Neuronal stem cell (in vitro differentiated cells): ENCODE measurements around the gene LILRB4.
A peak's percentile ranks its signal among the peaks of the same experiment; 100 is the strongest.
"Not testable (repeated sequence)": the region's sequence is repeated elsewhere in the genome, so short reads cannot be mapped to it uniquely, and the experiment has no call there.

Experiments
- DNase-seq: peaks from one replicate; pipeline ENCODE4 v3.0.0-alpha.2; 2013; ENCODE audit warnings: low spot score
- H2AFZ ChIP-seq: one replicate; pipeline ENCODE4 v1.6.1; 2013; ENCODE audit warnings: mild to moderate bottlenecking, low read length, inconsistent platforms
- H2AK5ac ChIP-seq: 2 replicates; pipeline ENCODE4 v1.6.1; 2013; ENCODE audit warnings: low read depth, mild to moderate bottlenecking, inconsistent platforms, low read length, moderate library complexity, mixed read lengths
- H2BK120ac ChIP-seq: 2 replicates; pipeline ENCODE4 v1.6.1; 2013; ENCODE audit warnings: low read depth, mild to moderate bottlenecking, inconsistent platforms, low read length, moderate library complexity, mixed read lengths
- H2BK12ac ChIP-seq: one replicate; pipeline ENCODE4 v1.6.1; 2013; ENCODE audit warnings: low read length, inconsistent platforms
- H2BK15ac ChIP-seq: 2 replicates; pipeline ENCODE4 v1.6.1; 2013; ENCODE audit warnings: mild to moderate bottlenecking, low read length, inconsistent platforms, mixed read lengths
- H2BK5ac ChIP-seq: one replicate; pipeline ENCODE4 v1.6.1; 2013; ENCODE audit warnings: inconsistent platforms, mild to moderate bottlenecking, low read length, moderate library complexity
- H3K14ac ChIP-seq: one replicate; pipeline ENCODE4 v1.6.1; 2013; ENCODE audit warnings: low read length, inconsistent platforms
- H3K18ac ChIP-seq: 2 replicates; pipeline ENCODE4 v1.6.1; 2013; ENCODE audit warnings: low read length, inconsistent platforms
- H3K23ac ChIP-seq: 2 replicates; pipeline ENCODE4 v1.6.1; 2013; ENCODE audit warnings: low read depth, mild to moderate bottlenecking, mixed read lengths, low read length, inconsistent platforms; ENCODE audit not compliant: poor library complexity
- H3K27ac ChIP-seq: replicated peaks from 3 replicates; pipeline ENCODE4 v1.5.1; 2013; ENCODE audit warnings: low read length, inconsistent platforms
- H3K27me3 ChIP-seq, 3 experiments: 2 replicates each; pipeline ENCODE4 v1.6.1; 2013; ENCODE audit warnings: low read length in 3 of 3, mild to moderate bottlenecking in 2 of 3, inconsistent platforms in 1 of 3, low read depth in 1 of 3, mixed read lengths in 1 of 3, moderate library complexity in 1 of 3; ENCODE audit not compliant: control insufficient read depth in 3 of 3, insufficient read depth in 3 of 3
- H3K36me3 ChIP-seq, 2 donors: replicated peaks in 1 of 2; 2 replicates each; pipeline ENCODE4 v1.6.1; 2013; ENCODE audit warnings: low read length in 2 of 2; ENCODE audit not compliant: control insufficient read depth in 2 of 2, insufficient read depth in 2 of 2
- H3K4ac ChIP-seq: 2 replicates; pipeline ENCODE4 v1.6.1; 2013; ENCODE audit warnings: inconsistent platforms, mild to moderate bottlenecking, low read length, moderate library complexity
- H3K4me1 ChIP-seq, 2 donors: 1 replicate in 1 of 2; 2 replicates in 1 of 2; pipeline ENCODE4 v1.6.1; 2013; ENCODE audit warnings: low read length in 2 of 2, low read depth in 1 of 2; ENCODE audit not compliant: control insufficient read depth in 2 of 2, insufficient read depth in 1 of 2
- H3K4me2 ChIP-seq: one replicate; pipeline ENCODE4 v1.6.1; 2013; ENCODE audit warnings: mild to moderate bottlenecking, low read length, inconsistent platforms; ENCODE audit not compliant: insufficient read depth, poor library complexity, severe bottlenecking
- H3K4me3 ChIP-seq, 2 donors: 2 replicates each; pipeline ENCODE4 v1.5.1; 2013; ENCODE audit warnings: low read length in 2 of 2, mild to moderate bottlenecking in 2 of 2, inconsistent platforms in 1 of 2, moderate library complexity in 1 of 2
- H3K79me1 ChIP-seq: one replicate; pipeline ENCODE4 v1.6.1; 2013; ENCODE audit warnings: low read depth, mild to moderate bottlenecking, inconsistent platforms, low read length, moderate library complexity
- H3K9ac ChIP-seq: one replicate; pipeline ENCODE4 v1.6.1; 2013; ENCODE audit warnings: mild to moderate bottlenecking, low read depth, low read length, inconsistent platforms; ENCODE audit not compliant: poor library complexity
- H3K9me3 ChIP-seq, 2 donors: replicated peaks in 1 of 2; 2 replicates each; pipeline versions ENCODE3 to v1.6.1; 2013; ENCODE audit warnings: low read length in 2 of 2, mild to moderate bottlenecking in 2 of 2, inconsistent platforms in 1 of 2, low read depth in 1 of 2, mixed read lengths in 1 of 2, moderate library complexity in 1 of 2; ENCODE audit not compliant: control insufficient read depth in 2 of 2, insufficient read depth in 1 of 2
- H4K8ac ChIP-seq: one replicate; pipeline ENCODE4 v1.6.1; 2013; ENCODE audit warnings: low read depth, mild to moderate bottlenecking, inconsistent platforms, low read length, moderate library complexity
- H4K91ac ChIP-seq: one replicate; pipeline ENCODE4 v1.6.1; 2013; ENCODE audit warnings: low read length, low read depth, mild to moderate bottlenecking, inconsistent platforms; ENCODE audit not compliant: poor library complexity
- WGBS, 2 donors: extraction: QIAGEN DNeasy Blood & Tissue Kit; methylation state at CpG; one replicate each; pipeline ENCODE4 v1.1.7; 2013; ENCODE audit warnings: missing lambda C conversion rate in 2 of 2, mixed read lengths in 1 of 2; ENCODE audit not compliant: insufficient read length in 2 of 2, insufficient replicate concordance in 1 of 2; ENCODE audit errors: extremely low coverage in 2 of 2; 5-methylcytosine and 5-hydroxymethylcytosine counted together

The LILRB4 gene

GRCh38 chr19:54696766-54697165 lies 34.0 kb downstream of the LILRB4 start:
- Histone ChIP-seq H2AK5ac (no peak overlapping the region), H3K23ac (no peak overlapping the region), H2AFZ (no peak overlapping the region), H3K4ac (no peak overlapping the region), H2BK5ac (no peak overlapping the region), H3K27me3 (peaks cover 0 to 4% (median 0%) of the 10 kb centered on the region in 3 experiments), H3K79me1 (peaks cover 1% of the 10 kb centered on the region), H2BK120ac (no peak overlapping the region), H3K27ac (no peak overlapping the region), H4K8ac (no peak overlapping the region), H2BK15ac (no peak overlapping the region), H4K91ac (no peak overlapping the region), H3K14ac (no peak overlapping the region), H2BK12ac (no peak overlapping the region), H3K4me1 (no peaks in the 10 kb centered on the region), H3K36me3 (no peaks in the 10 kb centered on the region), H3K4me2 (no peak overlapping the region), H3K4me3 (no peak overlapping the region), H3K9me3 (peaks cover 0 to 43% of the 10 kb centered on the region in 2 donors), H3K18ac (no peak overlapping the region), H3K9ac (no peak overlapping the region)
- WGBS, 2 donors, result no CpG with 5 or more reads among the region's 2 CpGs
- no peak for DNase-seq

- H3K23ac ChIP-seq, H3K79me1 ChIP-seq, H3K36me3 ChIP-seq, H2BK12ac ChIP-seq, H2BK5ac ChIP-seq, H2BK120ac ChIP-seq, H3K14ac ChIP-seq, H3K9ac ChIP-seq, H3K18ac ChIP-seq, H2BK15ac ChIP-seq, H2AK5ac ChIP-seq, H3K4ac ChIP-seq, H3K4me3 ChIP-seq, H3K27me3 ChIP-seq, H3K4me1 ChIP-seq, H4K91ac ChIP-seq, H4K8ac ChIP-seq, H3K27ac ChIP-seq, DNase-seq, H2AFZ ChIP-seq, H3K4me2 ChIP-seq: not testable (repeated sequence)
- H3K9me3 ChIP-seq, result peaks cover 0 to 41% of the 10 kb centered on the region in 2 donors
- no CpG with 5 or more reads among the region's 13 CpGs for WGBS, 2 donors
Measured at GRCh38 chr19:54697716-54698115, 34.9 kb downstream of the LILRB4 start.

GRCh38 chr19:54704928-54705327 lies 42.1 kb downstream of the LILRB4 start:
- H3K14ac ChIP-seq, result no peak overlapping the region
- no peak overlapping the region for H2BK15ac ChIP-seq
- no peak overlapping the region for H3K18ac ChIP-seq
- no peak overlapping the region for H3K4me3 ChIP-seq
- no peak overlapping the region for H2BK120ac ChIP-seq
- no peak overlapping the region for H2BK5ac ChIP-seq
- H3K9me3 ChIP-seq, result peaks cover 0 to 58% of the 10 kb centered on the region in 2 donors
- no peak overlapping the region for H3K4me2 ChIP-seq
- no peak overlapping the region for H3K9ac ChIP-seq
- H3K79me1 ChIP-seq, result no peaks in the 10 kb centered on the region
- H3K4ac ChIP-seq, result no peak overlapping the region
- no peak overlapping the region for H4K91ac ChIP-seq
- DNase-seq, result no peak
- H3K36me3 ChIP-seq, result no peaks in the 10 kb centered on the region
- H3K27me3 ChIP-seq, result no peaks in the 10 kb centered on the region
- no peak overlapping the region for H2AFZ ChIP-seq
- H4K8ac ChIP-seq, result no peak overlapping the region
- H2AK5ac ChIP-seq, result no peak overlapping the region
- no CpG with 5 or more reads among the region's 8 CpGs for WGBS, 2 donors
- H2BK12ac ChIP-seq, result no peak overlapping the region
- no peak overlapping the region for H3K27ac ChIP-seq
- no peaks in the 10 kb centered on the region for H3K4me1 ChIP-seq
- H3K23ac ChIP-seq, result no peak overlapping the region

- Histone ChIP-seq H3K18ac (no peak overlapping the region), H4K91ac (no peak overlapping the region), H3K9ac (no peak overlapping the region), H3K14ac (no peak overlapping the region), H3K4me2 (no peak overlapping the region), H2BK12ac (no peak overlapping the region), H3K4me3 (peak overlapping the region in 1 of 2 donors; percentile 61), H3K4me1 (no peaks in the 10 kb centered on the region), H3K27ac (no peak overlapping the region), H2BK5ac (no peak overlapping the region), H2BK120ac (no peak overlapping the region), H2BK15ac (no peak overlapping the region), H3K79me1 (no peaks in the 10 kb centered on the region), H3K4ac (no peak overlapping the region), H3K9me3 (peaks cover 0 to 47% of the 10 kb centered on the region in 2 donors), H3K36me3 (no peaks in the 10 kb centered on the region), H2AK5ac (no peak overlapping the region), H2AFZ (no peak overlapping the region), H3K23ac (no peak overlapping the region), H4K8ac (no peak overlapping the region), H3K27me3 (no peaks in the 10 kb centered on the region)
- DNase-seq, result no peak
- no CpG with 5 or more reads among the region's 4 CpGs for WGBS, 2 donors
Measured at GRCh38 chr19:54707962-54708361, 45.2 kb downstream of the LILRB4 start.
